ENCODE results near the gene ANKS1B.

The ANKS1B gene

DNA sequence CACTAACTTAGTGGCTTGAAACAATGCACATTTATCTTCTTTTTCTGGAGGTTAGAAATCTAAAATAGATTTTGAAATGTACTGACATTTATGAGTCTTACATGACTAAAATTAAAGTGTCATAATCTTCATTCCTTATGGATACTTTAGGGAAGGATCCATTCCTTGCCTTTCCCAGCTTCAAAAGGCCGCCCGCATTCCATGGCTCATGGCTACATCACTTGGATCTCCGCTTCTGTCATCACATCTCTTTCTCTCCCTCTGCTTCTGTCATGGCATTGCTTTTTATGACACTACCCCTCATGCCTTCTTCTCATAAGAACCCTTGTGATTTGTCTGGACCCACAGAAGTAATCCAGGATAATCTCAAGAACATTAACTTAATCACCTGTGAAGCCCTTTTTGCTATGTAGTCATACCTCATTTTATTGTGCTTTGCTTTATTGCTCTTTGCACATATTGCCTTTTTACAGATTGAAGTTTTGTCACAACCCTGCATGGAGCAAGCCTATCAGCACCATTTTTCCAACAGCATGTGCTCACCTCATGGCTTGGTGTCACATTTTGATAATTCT lies 270.7 kb downstream of the ANKS1B start:
- Histone ChIP-seq H3K9ac (no peak overlapping the region), H3K4me1 (no peaks in the 10 kb centered on the region), H3K27me3 (ENCODE audit: control insufficient read depth, insufficient read depth, low read length) (no peaks in the 10 kb centered on the region), H3K79me2 (no peaks in the 10 kb centered on the region), H3K36me3 (ENCODE audit: control insufficient read depth, insufficient read depth, low read length) (no peaks in the 10 kb centered on the region), H2AFZ (no peak overlapping the region), H3K4me2 (ENCODE audit: low read length) (no peak overlapping the region), H3K9me3 (ENCODE audit: control insufficient read depth, low read length) (no peaks in the 10 kb centered on the region), H3K27ac (no peak overlapping the region), H3K4me3 (ENCODE audit: low read depth, low read length) (no peak overlapping the region)
- TF ChIP-seq, protein P1, sequence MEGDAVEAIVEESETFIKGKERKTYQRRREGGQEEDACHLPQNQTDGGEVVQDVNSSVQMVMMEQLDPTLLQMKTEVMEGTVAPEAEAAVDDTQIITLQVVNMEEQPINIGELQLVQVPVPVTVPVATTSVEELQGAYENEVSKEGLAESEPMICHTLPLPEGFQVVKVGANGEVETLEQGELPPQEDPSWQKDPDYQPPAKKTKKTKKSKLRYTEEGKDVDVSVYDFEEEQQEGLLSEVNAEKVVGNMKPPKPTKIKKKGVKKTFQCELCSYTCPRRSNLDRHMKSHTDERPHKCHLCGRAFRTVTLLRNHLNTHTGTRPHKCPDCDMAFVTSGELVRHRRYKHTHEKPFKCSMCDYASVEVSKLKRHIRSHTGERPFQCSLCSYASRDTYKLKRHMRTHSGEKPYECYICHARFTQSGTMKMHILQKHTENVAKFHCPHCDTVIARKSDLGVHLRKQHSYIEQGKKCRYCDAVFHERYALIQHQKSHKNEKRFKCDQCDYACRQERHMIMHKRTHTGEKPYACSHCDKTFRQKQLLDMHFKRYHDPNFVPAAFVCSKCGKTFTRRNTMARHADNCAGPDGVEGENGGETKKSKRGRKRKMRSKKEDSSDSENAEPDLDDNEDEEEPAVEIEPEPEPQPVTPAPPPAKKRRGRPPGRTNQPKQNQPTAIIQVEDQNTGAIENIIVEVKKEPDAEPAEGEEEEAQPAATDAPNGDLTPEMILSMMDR (IDR thresholded peaks at IDR 0.05) = no peak

DNA sequence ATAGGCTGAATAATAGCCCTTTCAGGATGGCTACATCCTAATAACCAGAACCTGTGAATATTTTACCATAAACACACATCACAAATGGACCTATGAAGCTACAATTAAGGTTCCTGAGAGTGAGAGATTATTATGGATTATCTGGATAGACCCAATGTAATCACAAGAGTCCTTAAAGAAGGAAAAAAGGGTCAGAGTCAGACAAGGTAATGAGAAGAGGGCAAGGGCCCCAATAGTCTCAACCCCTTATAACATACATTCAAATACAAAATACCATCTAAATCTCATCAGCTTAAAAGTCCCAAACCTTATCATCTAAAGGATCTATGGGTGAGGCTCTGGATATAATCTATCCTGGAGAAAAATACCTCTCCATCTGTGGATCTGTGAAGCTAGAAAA lies 272.5 kb downstream of the ANKS1B start:
- no peaks in the 10 kb centered on the region for H3K9me3 ChIP-seq (ENCODE audit: control insufficient read depth, low read length)
- no peak overlapping the region for H3K27ac ChIP-seq
- no peaks in the 10 kb centered on the region for H3K4me1 ChIP-seq
- no peaks in the 10 kb centered on the region for H3K36me3 ChIP-seq (ENCODE audit: control insufficient read depth, insufficient read depth, low read length)
- no peak overlapping the region for H2AFZ ChIP-seq
- no peak overlapping the region for H3K4me3 ChIP-seq (ENCODE audit: low read depth, low read length)
- no peak overlapping the region for H3K4me2 ChIP-seq (ENCODE audit: low read length)
- no peak overlapping the region for H3K9ac ChIP-seq
- no peaks in the 10 kb centered on the region for H3K27me3 ChIP-seq (ENCODE audit: control insufficient read depth, insufficient read depth, low read length)
- TF ChIP-seq, protein P1 (IDR thresholded peaks at IDR 0.05) = no peak
- H3K79me2 ChIP-seq = no peaks in the 10 kb centered on the region

DNA sequence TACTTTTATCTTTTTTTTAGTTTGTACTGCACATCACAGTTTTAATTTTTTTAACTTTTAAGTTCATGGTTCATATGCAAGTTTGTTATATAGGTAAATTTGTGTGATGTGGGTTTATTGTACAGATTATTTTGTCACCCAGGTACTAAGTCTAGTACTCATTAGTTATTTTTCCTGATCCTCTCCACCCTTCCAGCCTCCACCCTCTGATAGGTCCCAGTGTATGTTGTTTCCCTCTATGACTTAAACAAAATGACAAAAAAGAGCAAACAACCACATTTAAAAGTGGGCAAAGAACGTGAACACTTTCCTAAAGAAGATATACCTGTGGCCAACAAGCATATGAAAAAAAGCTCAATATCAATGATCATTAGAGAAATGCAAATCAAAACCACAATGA lies 273.5 kb downstream of the ANKS1B start:
- H3K36me3 ChIP-seq (ENCODE audit: control insufficient read depth, insufficient read depth, low read length) = no peaks in the 10 kb centered on the region
- no peaks in the 10 kb centered on the region for H3K79me2 ChIP-seq
- H3K4me2 ChIP-seq (ENCODE audit: low read length) = no peak overlapping the region
- H3K27me3 ChIP-seq (ENCODE audit: control insufficient read depth, insufficient read depth, low read length) = no peaks in the 10 kb centered on the region
- no peak overlapping the region for H2AFZ ChIP-seq
- TF ChIP-seq, protein P1 (IDR thresholded peaks at IDR 0.05) = no peak
- H3K27ac ChIP-seq = no peak overlapping the region
- H3K9ac ChIP-seq = no peak overlapping the region
- no peak overlapping the region for H3K4me3 ChIP-seq (ENCODE audit: low read depth, low read length)
- H3K4me1 ChIP-seq = no peaks in the 10 kb centered on the region
- no peaks in the 10 kb centered on the region for H3K9me3 ChIP-seq (ENCODE audit: control insufficient read depth, low read length)

DNA sequence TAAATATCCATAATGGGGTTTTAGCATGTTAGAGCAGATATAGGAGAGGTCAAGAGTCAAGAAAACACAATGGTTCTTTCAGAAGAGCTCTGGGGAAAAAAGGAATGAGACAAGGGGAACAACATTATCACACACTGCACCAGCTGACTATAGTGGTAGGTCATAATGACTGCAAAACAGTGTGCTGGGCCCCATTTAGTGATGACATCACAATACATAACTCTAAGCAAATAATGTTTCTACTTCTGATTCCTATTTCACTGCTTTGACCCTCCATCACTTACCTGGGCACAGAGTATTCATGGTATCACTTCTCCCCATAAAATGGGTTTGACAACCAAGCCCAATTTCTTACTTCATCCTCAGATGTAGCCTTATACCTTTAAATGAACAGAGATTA lies 275.1 kb downstream of the ANKS1B start:
- no peaks in the 10 kb centered on the region for H3K79me2 ChIP-seq
- no peak overlapping the region for H3K27ac ChIP-seq
- TF ChIP-seq, protein P1 (IDR thresholded peaks at IDR 0.05) = no peak
- no peaks in the 10 kb centered on the region for H3K4me1 ChIP-seq
- no peak overlapping the region for H2AFZ ChIP-seq
- no peaks in the 10 kb centered on the region for H3K27me3 ChIP-seq (ENCODE audit: control insufficient read depth, insufficient read depth, low read length)
- H3K9ac ChIP-seq = no peak overlapping the region
- no peaks in the 10 kb centered on the region for H3K9me3 ChIP-seq (ENCODE audit: control insufficient read depth, low read length)
- H3K4me2 ChIP-seq (ENCODE audit: low read length) = no peak overlapping the region
- no peak overlapping the region for H3K4me3 ChIP-seq (ENCODE audit: low read depth, low read length)
- no peaks in the 10 kb centered on the region for H3K36me3 ChIP-seq (ENCODE audit: control insufficient read depth, insufficient read depth, low read length)

DNA sequence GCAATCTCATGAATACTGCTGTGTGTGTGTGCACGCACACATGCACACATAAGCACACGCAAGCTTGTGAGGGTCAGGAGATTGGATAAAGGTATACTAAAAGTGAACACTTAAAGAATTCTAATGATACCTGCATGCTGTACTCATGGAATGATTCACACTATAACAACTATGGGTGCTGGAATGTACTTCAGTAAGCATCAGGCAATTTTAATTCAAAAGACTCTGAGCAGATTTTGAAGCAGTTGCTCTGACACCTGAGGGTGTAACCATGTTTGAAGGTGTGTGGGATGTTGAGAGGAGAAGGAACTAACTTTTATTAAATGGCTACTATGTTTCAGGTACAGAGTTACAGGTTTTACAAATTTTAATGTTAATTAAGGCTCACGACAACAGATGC lies 275.6 kb downstream of the ANKS1B start:
- Histone ChIP-seq H3K9ac (no peak overlapping the region), H3K4me3 (ENCODE audit: low read depth, low read length) (no peak overlapping the region), H3K79me2 (no peaks in the 10 kb centered on the region), H3K27ac (no peak overlapping the region), H2AFZ (no peak overlapping the region), H3K4me2 (ENCODE audit: low read length) (no peak overlapping the region), H3K27me3 (ENCODE audit: control insufficient read depth, insufficient read depth, low read length) (no peaks in the 10 kb centered on the region), H3K9me3 (ENCODE audit: control insufficient read depth, low read length) (no peaks in the 10 kb centered on the region), H3K36me3 (ENCODE audit: control insufficient read depth, insufficient read depth, low read length) (no peaks in the 10 kb centered on the region), H3K4me1 (no peaks in the 10 kb centered on the region)
- TF ChIP-seq, protein P1 (IDR thresholded peaks at IDR 0.05) = no peak

All from parathyroid adenoma (tissue), 2 donors.